ENCODE data around the gene NFIX. TPM values are rescaled to one million over a fixed set of nuclear protein-coding genes. Genes with fewer than 3 reads are reported as not detected.

NFIX gene
- total RNA-seq, 1 donor from 2014 or later, result 8.4 TPM

- Histone ChIP-seq H3K9me3 (ENCODE audit: insufficient read depth, low read depth, low read length) (no peaks in the 10 kb centered on the region), H3K4me1 (ENCODE audit: insufficient read depth, low read length) (peaks cover 30% of the 10 kb centered on the region), H3K9ac (ENCODE audit: low read length) (no peak overlapping the region), H3K4me3 (ENCODE audit: insufficient read depth, low read depth, low read length) (no peak overlapping the region), H2AFZ (ENCODE audit: low read depth, low read length) (no peak overlapping the region), H3K4me2 (ENCODE audit: low read length) (peak overlapping the region; percentile 32), H3K36me3 (ENCODE audit: insufficient read depth, low read length) (peaks cover under 1% of the 10 kb centered on the region), H3K27ac (ENCODE audit: low read depth, low read length) (no peak overlapping the region), H3K27me3 (ENCODE audit: insufficient read depth, low read length) (no peaks in the 10 kb centered on the region), H3K79me2 (ENCODE audit: insufficient read depth, low read length) (peaks cover 14% of the 10 kb centered on the region), H4K20me1 (ENCODE audit: insufficient read depth, low read length) (peaks cover 45% of the 10 kb centered on the region)
- peaks cover 15% of the 10 kb centered on the region for H3K4me1 Mint-ChIP-seq (ENCODE audit: low read depth, unreplicated experiment)
- DNase-seq (ENCODE audit: low read depth) (peak; percentile 40), FAIRE-seq (no peak)
- H3K27me3 Mint-ChIP-seq (ENCODE audit: low read depth, unreplicated experiment), result peaks cover 59% of the 10 kb centered on the region
- no peaks in the 10 kb centered on the region for H3K9me3 Mint-ChIP-seq (ENCODE audit: unreplicated experiment)
- TF ChIP-seq CTCF (IDR thresholded peaks at IDR 0.05; ENCODE audit: insufficient read depth, low read depth, low read length) (peak; percentile 43), EZH2 (IDR thresholded peaks at IDR 0.05; ENCODE audit: insufficient read depth, low read length) (no peak)
- H3K27ac Mint-ChIP-seq (ENCODE audit: unreplicated experiment), result no peak overlapping the region
- H3K36me3 Mint-ChIP-seq (ENCODE audit: low read depth, unreplicated experiment), result peaks cover 11% of the 10 kb centered on the region
- no peak overlapping the region for H3K4me3 Mint-ChIP-seq (ENCODE audit: unreplicated experiment)
Measured at GRCh38 chr19:13082192-13083007, 87.1 kb downstream of the NFIX start.

GRCh38 chr19:13083008-13083404 is 87.7 kb downstream of the NFIX start:
- Histone ChIP-seq H2AFZ (ENCODE audit: low read depth, low read length) (no peak overlapping the region), H3K36me3 (ENCODE audit: insufficient read depth, low read length) (peaks cover 2% of the 10 kb centered on the region), H3K27me3 (ENCODE audit: insufficient read depth, low read length) (no peaks in the 10 kb centered on the region), H3K4me3 (ENCODE audit: insufficient read depth, low read depth, low read length) (no peak overlapping the region), H3K9ac (ENCODE audit: low read length) (no peak overlapping the region), H3K27ac (ENCODE audit: low read depth, low read length) (no peak overlapping the region), H3K4me2 (ENCODE audit: low read length) (peak overlapping the region; percentile 32), H3K4me1 (ENCODE audit: insufficient read depth, low read length) (peaks cover 30% of the 10 kb centered on the region), H4K20me1 (ENCODE audit: insufficient read depth, low read length) (peaks cover 44% of the 10 kb centered on the region), H3K9me3 (ENCODE audit: insufficient read depth, low read depth, low read length) (no peaks in the 10 kb centered on the region), H3K79me2 (ENCODE audit: insufficient read depth, low read length) (peaks cover 14% of the 10 kb centered on the region)
- peaks cover 15% of the 10 kb centered on the region for H3K4me1 Mint-ChIP-seq (ENCODE audit: low read depth, unreplicated experiment)
- peaks cover 9% of the 10 kb centered on the region for H3K36me3 Mint-ChIP-seq (ENCODE audit: low read depth, unreplicated experiment)
- DNase-seq (ENCODE audit: low read depth) (no peak), FAIRE-seq (no peak)
- H3K27me3 Mint-ChIP-seq (ENCODE audit: low read depth, unreplicated experiment), result peaks cover 55% of the 10 kb centered on the region
- H3K27ac Mint-ChIP-seq (ENCODE audit: unreplicated experiment), result no peak overlapping the region
- TF ChIP-seq CTCF (IDR thresholded peaks at IDR 0.05; ENCODE audit: insufficient read depth, low read depth, low read length), result no peak
- no peak for TF ChIP-seq EZH2 (IDR thresholded peaks at IDR 0.05; ENCODE audit: insufficient read depth, low read length)
- H3K4me3 Mint-ChIP-seq (ENCODE audit: unreplicated experiment), result no peak overlapping the region
- no peaks in the 10 kb centered on the region for H3K9me3 Mint-ChIP-seq (ENCODE audit: unreplicated experiment)

- no peaks in the 10 kb centered on the region for H3K9me3 Mint-ChIP-seq (ENCODE audit: unreplicated experiment)
- peaks cover 2% of the 10 kb centered on the region for H3K36me3 ChIP-seq (ENCODE audit: insufficient read depth, low read length)
- peaks cover 30% of the 10 kb centered on the region for H3K4me1 ChIP-seq (ENCODE audit: insufficient read depth, low read length)
- H3K27ac ChIP-seq (ENCODE audit: low read depth, low read length), result no peak overlapping the region
- peaks cover 11% of the 10 kb centered on the region for H3K36me3 Mint-ChIP-seq (ENCODE audit: low read depth, unreplicated experiment)
- H3K4me1 Mint-ChIP-seq (ENCODE audit: low read depth, unreplicated experiment), result peaks cover 15% of the 10 kb centered on the region
- no peak overlapping the region for H3K4me3 ChIP-seq (ENCODE audit: insufficient read depth, low read depth, low read length)
- H3K9ac ChIP-seq (ENCODE audit: low read length), result no peak overlapping the region
- H3K27ac Mint-ChIP-seq (ENCODE audit: unreplicated experiment), result no peak overlapping the region
- peaks cover 14% of the 10 kb centered on the region for H3K79me2 ChIP-seq (ENCODE audit: insufficient read depth, low read length)
- no peak for TF ChIP-seq EZH2 (IDR thresholded peaks at IDR 0.05; ENCODE audit: insufficient read depth, low read length)
- no peak for TF ChIP-seq CTCF (IDR thresholded peaks at IDR 0.05; ENCODE audit: insufficient read depth, low read depth, low read length)
- H2AFZ ChIP-seq (ENCODE audit: low read depth, low read length), result no peak overlapping the region
- no peaks in the 10 kb centered on the region for H3K9me3 ChIP-seq (ENCODE audit: insufficient read depth, low read depth, low read length)
- no peaks in the 10 kb centered on the region for H3K27me3 ChIP-seq (ENCODE audit: insufficient read depth, low read length)
- H3K4me2 ChIP-seq (ENCODE audit: low read length), result no peak overlapping the region
- no peak overlapping the region for H3K4me3 Mint-ChIP-seq (ENCODE audit: unreplicated experiment)
- DNase-seq (ENCODE audit: low read depth) (no peak), FAIRE-seq (no peak)
- peaks cover 58% of the 10 kb centered on the region for H3K27me3 Mint-ChIP-seq (ENCODE audit: low read depth, unreplicated experiment)
- peaks cover 42% of the 10 kb centered on the region for H4K20me1 ChIP-seq (ENCODE audit: insufficient read depth, low read length)
Measured at GRCh38 chr19:13083627-13084026, 88.4 kb downstream of the NFIX start.

All from astrocyte (in vitro differentiated cells and primary cell).